ENCODE measurements around the gene CMSS1. TPM values are rescaled to one million over a fixed set of nuclear protein-coding genes. Genes with fewer than 3 reads are reported as not detected.

Gene CMSS1
- total RNA-seq, 4 donors from 2014 or later = 9.2 to 18.5 (median 12.9) TPM

GRCh38 chr3:100075196-100075595 lies 257.5 kb downstream of the CMSS1 start:
- Histone ChIP-seq H3K27me3 (no peaks in the 10 kb centered on the region), H3K36me3 (no peaks in the 10 kb centered on the region), H3K4me1 (peaks cover 7 to 41% (median 19%) of the 10 kb centered on the region in 3 donors), H3K27ac (peak overlapping the region in 2 of 4 donors; percentile 7 to 23), H3K9me3 (no peaks in the 10 kb centered on the region), H3K4me3 (no peak overlapping the region)
- WGBS, 2 donors = 88 to 89% methylated on average over 4 of the region's 4 CpGs
- intact Hi-C loops (cut with DNase I) = loop anchor here (10.0 kb wide), 1 partner anchor 180 kb away; no protein-coding TSS in a partner anchor
- TF ChIP-seq CTCF (IDR thresholded peaks at IDR 0.05) (no peak), POLR2A (IDR thresholded peaks at IDR 0.05) (no peak)
- DNase-seq = no peak

GRCh38 chr3:100075851-100076730 lies 258.4 kb downstream of the CMSS1 start:
- no peaks in the 10 kb centered on the region for H3K9me3 ChIP-seq
- no peak overlapping the region for H3K4me3 ChIP-seq
- H3K4me1 ChIP-seq = peaks cover 7 to 33% (median 16%) of the 10 kb centered on the region in 3 donors
- 68 to 81% methylated on average over 4 of the region's 4 CpGs for WGBS, 2 donors
- H3K27me3 ChIP-seq = no peaks in the 10 kb centered on the region
- DNase-seq = no peak
- H3K36me3 ChIP-seq = no peaks in the 10 kb centered on the region
- intact Hi-C loops (cut with DNase I) = loop anchor here (10.0 kb wide), 1 partner anchor 179 kb away; no protein-coding TSS in a partner anchor
- peak overlapping the region in 3 of 4 donors; percentile 4 to 23 (median 11) for H3K27ac ChIP-seq
- TF ChIP-seq CTCF (IDR thresholded peaks at IDR 0.05) (no peak), POLR2A (IDR thresholded peaks at IDR 0.05) (no peak)

GRCh38 chr3:100076731-100077529 lies 259.3 kb downstream of the CMSS1 start:
- TF ChIP-seq POLR2A (IDR thresholded peaks at IDR 0.05) = no peak
- TF ChIP-seq CTCF (IDR thresholded peaks at IDR 0.05) = no peak
- intact Hi-C loops (cut with DNase I) = loop anchor here (10.0 kb wide), 1 partner anchor 178 kb away; no protein-coding TSS in a partner anchor
- no peaks in the 10 kb centered on the region for H3K36me3 ChIP-seq
- no peaks in the 10 kb centered on the region for H3K27me3 ChIP-seq
- 66 to 79% methylated on average over 7 of the region's 7 CpGs for WGBS, 2 donors
- peaks cover 7 to 27% (median 16%) of the 10 kb centered on the region in 3 donors for H3K4me1 ChIP-seq
- no peak for DNase-seq
- H3K9me3 ChIP-seq = no peaks in the 10 kb centered on the region
- no peak overlapping the region for H3K4me3 ChIP-seq
- H3K27ac ChIP-seq = peak overlapping the region in 2 of 4 donors; percentile 4 to 23

GRCh38 chr3:100079328-100079727 lies 261.7 kb downstream of the CMSS1 start:
- intact Hi-C loops (cut with DNase I) = loop anchor here (10.0 kb wide), 1 partner anchor 175 kb away; no protein-coding TSS in a partner anchor
- TF ChIP-seq CTCF (IDR thresholded peaks at IDR 0.05) (no peak), POLR2A (IDR thresholded peaks at IDR 0.05) (no peak)
- Histone ChIP-seq H3K9me3 (no peaks in the 10 kb centered on the region), H3K27me3 (no peaks in the 10 kb centered on the region), H3K27ac (no peak overlapping the region), H3K4me1 (peaks cover 0 to 14% (median under 1%) of the 10 kb centered on the region in 3 donors), H3K36me3 (no peaks in the 10 kb centered on the region), H3K4me3 (no peak overlapping the region)
- WGBS, 2 donors = 89 to 96% methylated on average over 1 of the region's 1 CpG
- DNase-seq = no peak
